ENCODE data around the gene MOCOS. TPM values are rescaled to one million over a fixed set of nuclear protein-coding genes. Genes with fewer than 3 reads are reported as not detected.
"Not testable (repeated sequence)": the region's sequence is repeated elsewhere in the genome, so short reads cannot be mapped to it uniquely, and the experiment has no call there.

The MOCOS gene
- total RNA-seq (2014; rRNA removed; shearing (Covaris generic)), result 4.4 and 4.5 TPM in 2 replicates

- peak; percentile 75 for DNase-seq (ENCODE audit: low read depth)
Measured at GRCh38 chr18:36187193-36187825, at the start of gene MOCOS. MOCOS (plus strand) TSS chr18:36187497; CDS start chr18:36187540, 43 bp downstream.

GRCh38 chr18:36139245-36139644 is 48.1 kb upstream of the MOCOS start:
- no peak for DNase-seq (ENCODE audit: low read depth)

GRCh38 chr18:36141576-36141975 is 45.7 kb upstream of the MOCOS start:
- DNase-seq (ENCODE audit: low read depth), result no peak

- no peak for DNase-seq (ENCODE audit: low read depth)
Measured at GRCh38 chr18:36142751-36143150, 44.5 kb upstream of the MOCOS start.

GRCh38 chr18:36143391-36143790 is 43.9 kb upstream of the MOCOS start:
- DNase-seq (ENCODE audit: low read depth), result no peak

- DNase-seq (ENCODE audit: low read depth), result no peak
Measured at GRCh38 chr18:36149514-36150289, 37.6 kb upstream of the MOCOS start.

GRCh38 chr18:36152781-36153180 is 34.5 kb upstream of the MOCOS start:
- DNase-seq (ENCODE audit: low read depth), result no peak

- DNase-seq (ENCODE audit: low read depth), result no peak
Measured at GRCh38 chr18:36153203-36153602, 34.1 kb upstream of the MOCOS start.

- no peak for DNase-seq (ENCODE audit: low read depth)
Measured at GRCh38 chr18:36153771-36154170, 33.5 kb upstream of the MOCOS start.

- no peak for DNase-seq (ENCODE audit: low read depth)
Measured at GRCh38 chr18:36155851-36156757, 31.2 kb upstream of the MOCOS start.

- no peak for DNase-seq (ENCODE audit: low read depth)
Measured at GRCh38 chr18:36157441-36157840, 29.9 kb upstream of the MOCOS start.

GRCh38 chr18:36158266-36158867 is 28.9 kb upstream of the MOCOS start:
- DNase-seq (ENCODE audit: low read depth), result no peak

- DNase-seq (ENCODE audit: low read depth), result no peak
Measured at GRCh38 chr18:36160959-36161371, 26.3 kb upstream of the MOCOS start.

- no peak for DNase-seq (ENCODE audit: low read depth)
Measured at GRCh38 chr18:36162981-36163380, 24.3 kb upstream of the MOCOS start.

GRCh38 chr18:36167692-36168218 is 19.5 kb upstream of the MOCOS start:
- no peak for DNase-seq (ENCODE audit: low read depth)

GRCh38 chr18:36168296-36168695 is 19.0 kb upstream of the MOCOS start:
- not testable (repeated sequence) for DNase-seq (ENCODE audit: low read depth)

GRCh38 chr18:36169938-36170337 is 17.4 kb upstream of the MOCOS start:
- no peak for DNase-seq (ENCODE audit: low read depth)

GRCh38 chr18:36175481-36175880 is 11.8 kb upstream of the MOCOS start:
- DNase-seq (ENCODE audit: low read depth), result no peak

GRCh38 chr18:36176177-36176584 is 11.1 kb upstream of the MOCOS start:
- peak; percentile 18 for DNase-seq (ENCODE audit: low read depth)

- DNase-seq (ENCODE audit: low read depth), result peak; percentile 84
Measured at GRCh38 chr18:36176711-36177110, 10.6 kb upstream of the MOCOS start.

- DNase-seq (ENCODE audit: low read depth), result no peak
Measured at GRCh38 chr18:36177913-36178312, 9.4 kb upstream of the MOCOS start.
